Smooth muscle cell (in vitro differentiated cells): ENCODE results near the gene UNC5A. TPM values are rescaled to one million over a fixed set of nuclear protein-coding genes. Genes with fewer than 3 reads are reported as not detected.

ENCODE experiments used
- DNase-seq: peaks from one replicate; lab custom pipeline; 2025; ENCODE audit not compliant: unreplicated experiment; lab: John Stamatoyannopoulos, UW
- H2AFZ ChIP-seq: fragments of 200-600 bp; sonication (generic); 2 replicates; pipeline ENCODE4 v1.6.0; 2016; ENCODE audit warnings: antibody characterized with exemption, low read depth, mild to moderate bottlenecking
- H3F3A ChIP-seq: fragments of 200-600 bp; sonication (generic); 2 replicates; pipeline ENCODE4 v1.6.0; 2017; ENCODE audit warnings: antibody characterized with exemption, low read depth
- H3K27ac ChIP-seq: fragments of 200-600 bp; sonication (generic); 2 replicates; pipeline ENCODE4 v1.5.1; 2016; ENCODE audit warnings: low read depth, mild to moderate bottlenecking
- H3K27me3 ChIP-seq: fragments of 200-600 bp; sonication (generic); 2 replicates; pipeline ENCODE4 v1.6.1; 2016; ENCODE audit warnings: low read depth, mild to moderate bottlenecking
- H3K36me3 ChIP-seq: fragments of 200-600 bp; sonication (generic); 2 replicates; pipeline ENCODE4 v1.5.1; 2016; ENCODE audit warnings: low read depth
- H3K4me1 ChIP-seq: fragments of 200-600 bp; sonication (generic); 2 replicates; pipeline ENCODE4 v1.5.1; 2016; ENCODE audit warnings: low read depth
- H3K4me2 ChIP-seq: fragments of 200-600 bp; sonication (generic); 2 replicates; pipeline ENCODE4 v1.6.0; 2016; ENCODE audit warnings: mild to moderate bottlenecking
- H3K4me3 ChIP-seq: fragments of 200-600 bp; sonication (generic); 2 replicates; pipeline ENCODE4 v1.5.1; 2016; ENCODE audit warnings: mild to moderate bottlenecking
- H3K79me2 ChIP-seq: fragments of 200-600 bp; sonication (generic); 2 replicates; pipeline ENCODE4 v1.6.0; 2016; ENCODE audit warnings: low read depth, mild to moderate bottlenecking
- H3K9ac ChIP-seq: fragments of 200-600 bp; sonication (generic); 2 replicates; pipeline ENCODE4 v1.6.0; 2016; ENCODE audit warnings: low read depth
- H3K9me3 ChIP-seq: fragments of 200-600 bp; sonication (generic); replicated peaks from 2 replicates; pipeline ENCODE4 v1.5.1; 2016; ENCODE audit warnings: low read depth
- H4K20me1 ChIP-seq: fragments of 200-600 bp; sonication (generic); 2 replicates; pipeline ENCODE4 v1.6.0; 2016; ENCODE audit warnings: low read depth
- WGBS: methylation state at CpG from one replicate; pipeline ENCODE4 v1.1.7; 2016; ENCODE audit warnings: low lambda C conversion rate; 5-methylcytosine and 5-hydroxymethylcytosine counted together
- polyA plus RNA-seq: library from polyadenylated mRNA; unstranded; fragments of >200 nt; fragmentation: Nextera tagmentation; extraction: Ambion mirVana; gene quantifications from 2 replicates; pipeline ENCODE4 v1.2.1, GENCODE V29; 2016
- total RNA-seq: library from RNA; depleted of rRNA; stranded (reverse); fragments of >200 nt; gene quantifications from 2 replicates; pipeline ENCODE4 v1.2.3, GENCODE V29; 2014
- TF ChIP-seq, protein P1 (sequence below): fragments of 200-600 bp; sonication (generic); IDR thresholded peaks from 2 replicates; pipeline ENCODE4 v1.5.1; 2017; ENCODE audit warnings: borderline replicate concordance, mild to moderate bottlenecking, antibody characterized with exemption; ENCODE audit not compliant: insufficient read depth, poor library complexity, severe bottlenecking

Gene UNC5A
- total and polyA plus RNA-seq, 2 experiments from 2014 or later = not detected

DNA sequence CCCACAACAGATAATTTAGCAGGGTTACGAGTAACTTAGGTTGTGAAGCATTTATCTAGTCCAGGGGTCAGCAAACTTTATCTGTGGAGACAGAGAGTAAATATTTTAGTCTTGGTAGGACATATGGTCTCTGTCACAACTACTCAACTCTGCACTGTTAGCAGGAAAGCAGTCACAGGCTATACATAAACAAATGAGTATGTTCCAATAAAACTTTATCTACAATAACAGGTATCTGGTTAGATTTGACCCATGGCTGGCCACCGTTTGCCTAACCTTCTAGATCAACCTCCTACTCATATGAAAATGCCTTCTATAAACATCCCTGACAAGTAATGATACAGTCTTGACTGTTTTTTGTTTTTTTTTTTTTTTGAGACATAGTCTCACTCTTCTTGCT, 101.8 kb downstream of the UNC5A start:
- Histone ChIP-seq H3K4me3 (no peak overlapping the region), H3K27ac (no peak overlapping the region), H3K4me1 (no peaks in the 10 kb centered on the region)

DNA sequence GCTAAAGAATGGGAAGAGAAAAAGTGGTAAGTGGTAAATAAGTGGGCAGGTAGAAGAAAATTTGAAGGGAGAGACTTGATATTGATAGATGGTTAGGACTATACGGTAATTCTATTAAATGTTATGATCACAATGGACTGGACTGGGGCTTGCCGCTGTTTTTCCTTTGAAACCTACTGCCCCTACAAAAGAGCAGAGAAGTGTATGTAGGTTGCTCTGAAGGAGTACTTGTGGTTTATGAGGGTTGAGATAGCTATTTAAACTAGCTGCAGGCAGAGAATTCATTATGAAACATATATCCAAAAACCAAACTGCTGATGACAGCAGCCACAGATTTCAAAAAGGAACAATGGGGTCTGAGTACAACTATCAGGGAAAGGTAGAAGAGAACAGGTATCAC, 105.5 kb downstream of the UNC5A start:
- Histone ChIP-seq H3K9me3 (no peaks in the 10 kb centered on the region), H3K79me2 (no peaks in the 10 kb centered on the region), H4K20me1 (peaks cover 94% of the 10 kb centered on the region), H3K4me2 (no peak overlapping the region), H3F3A (no peaks in the 10 kb centered on the region), H3K9ac (no peak overlapping the region), H3K4me3 (no peak overlapping the region), H3K27me3 (no peaks in the 10 kb centered on the region), H3K36me3 (no peaks in the 10 kb centered on the region), H3K27ac (no peak overlapping the region), H2AFZ (no peak overlapping the region), H3K4me1 (no peaks in the 10 kb centered on the region)
- TF ChIP-seq, protein P1, sequence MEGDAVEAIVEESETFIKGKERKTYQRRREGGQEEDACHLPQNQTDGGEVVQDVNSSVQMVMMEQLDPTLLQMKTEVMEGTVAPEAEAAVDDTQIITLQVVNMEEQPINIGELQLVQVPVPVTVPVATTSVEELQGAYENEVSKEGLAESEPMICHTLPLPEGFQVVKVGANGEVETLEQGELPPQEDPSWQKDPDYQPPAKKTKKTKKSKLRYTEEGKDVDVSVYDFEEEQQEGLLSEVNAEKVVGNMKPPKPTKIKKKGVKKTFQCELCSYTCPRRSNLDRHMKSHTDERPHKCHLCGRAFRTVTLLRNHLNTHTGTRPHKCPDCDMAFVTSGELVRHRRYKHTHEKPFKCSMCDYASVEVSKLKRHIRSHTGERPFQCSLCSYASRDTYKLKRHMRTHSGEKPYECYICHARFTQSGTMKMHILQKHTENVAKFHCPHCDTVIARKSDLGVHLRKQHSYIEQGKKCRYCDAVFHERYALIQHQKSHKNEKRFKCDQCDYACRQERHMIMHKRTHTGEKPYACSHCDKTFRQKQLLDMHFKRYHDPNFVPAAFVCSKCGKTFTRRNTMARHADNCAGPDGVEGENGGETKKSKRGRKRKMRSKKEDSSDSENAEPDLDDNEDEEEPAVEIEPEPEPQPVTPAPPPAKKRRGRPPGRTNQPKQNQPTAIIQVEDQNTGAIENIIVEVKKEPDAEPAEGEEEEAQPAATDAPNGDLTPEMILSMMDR = no peak
- no peak for DNase-seq
- 74% methylated on average over 2 of the region's 2 CpGs for WGBS

More for the DNA sequence above, 101.8 kb downstream of the UNC5A start:
- no peaks in the 10 kb centered on the region for H3F3A ChIP-seq
- H4K20me1 ChIP-seq = peaks cover 81% of the 10 kb centered on the region
- H3K4me2 ChIP-seq = no peak overlapping the region
- DNase-seq = no peak
- no peak overlapping the region for H2AFZ ChIP-seq
- no peaks in the 10 kb centered on the region for H3K79me2 ChIP-seq
- H3K9me3 ChIP-seq = no peaks in the 10 kb centered on the region
- H3K27me3 ChIP-seq = no peaks in the 10 kb centered on the region
- peaks cover 7% of the 10 kb centered on the region for H3K36me3 ChIP-seq
- WGBS = 21% methylated on average over 2 of the region's 2 CpGs
- TF ChIP-seq, protein P1 = no peak
- no peak overlapping the region for H3K9ac ChIP-seq

DNA sequence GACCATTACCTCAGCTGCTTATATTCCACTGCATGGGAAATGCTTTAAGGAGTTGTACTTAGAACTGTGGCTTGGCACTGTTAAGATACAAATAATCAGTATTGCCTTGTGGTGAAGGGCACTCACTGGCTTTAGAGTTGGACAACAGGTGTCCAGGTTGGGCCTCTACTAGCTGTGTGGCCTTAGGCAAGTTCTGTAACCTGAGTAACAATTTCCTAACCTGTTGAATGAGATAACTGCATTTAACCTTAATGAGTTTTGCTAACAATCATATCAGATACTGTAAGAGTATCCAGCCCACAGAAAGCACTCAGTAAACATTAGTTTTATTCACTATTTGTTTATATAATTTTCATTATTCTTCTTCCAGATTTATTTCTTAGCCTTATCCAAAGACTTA, 106.0 kb downstream of the UNC5A start:
- no peak overlapping the region for H3K4me2 ChIP-seq
- H3K79me2 ChIP-seq = no peaks in the 10 kb centered on the region
- no peak overlapping the region for H3K4me3 ChIP-seq
- H3F3A ChIP-seq = no peaks in the 10 kb centered on the region
- no peak overlapping the region for H3K9ac ChIP-seq
- H3K27me3 ChIP-seq = no peaks in the 10 kb centered on the region
- DNase-seq = no peak
- TF ChIP-seq, protein P1 = no peak
- H2AFZ ChIP-seq = no peak overlapping the region
- H3K4me1 ChIP-seq = peaks cover 2% of the 10 kb centered on the region
- no peaks in the 10 kb centered on the region for H3K36me3 ChIP-seq
- H4K20me1 ChIP-seq = peaks cover 95% of the 10 kb centered on the region
- no peak overlapping the region for H3K27ac ChIP-seq
- no peaks in the 10 kb centered on the region for H3K9me3 ChIP-seq

DNA sequence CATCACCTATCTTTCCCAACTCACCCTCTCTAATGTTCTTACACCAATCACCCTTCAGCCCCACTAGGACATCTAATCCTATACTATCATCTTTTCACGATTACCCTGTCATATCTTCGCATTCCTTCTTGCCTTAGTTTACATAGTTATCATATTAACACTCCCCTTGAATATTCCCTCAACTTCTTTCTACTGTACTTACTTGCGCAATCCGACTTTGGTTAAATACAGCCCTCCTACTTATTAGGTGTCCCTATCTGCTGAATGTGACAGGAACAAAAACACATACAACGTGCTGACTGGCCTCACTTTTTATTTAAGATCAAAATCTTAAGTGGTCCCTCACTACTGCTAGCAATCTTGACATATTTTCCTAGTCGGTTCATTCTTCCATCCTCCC, 108.3 kb downstream of the UNC5A start:
- 95% methylated on average over 6 of the region's 6 CpGs for WGBS
- H3K4me1 ChIP-seq = peaks cover 18% of the 10 kb centered on the region
- H3K27ac ChIP-seq = no peak overlapping the region
- no peak overlapping the region for H2AFZ ChIP-seq
- TF ChIP-seq, protein P1 = no peak
- no peaks in the 10 kb centered on the region for H3K79me2 ChIP-seq
- no peaks in the 10 kb centered on the region for H3K9me3 ChIP-seq
- H3F3A ChIP-seq = no peaks in the 10 kb centered on the region
- H3K27me3 ChIP-seq = no peaks in the 10 kb centered on the region
- H3K36me3 ChIP-seq = no peaks in the 10 kb centered on the region
- H3K9ac ChIP-seq = no peak overlapping the region
- H3K4me2 ChIP-seq = no peak overlapping the region
- H3K4me3 ChIP-seq = no peak overlapping the region
- H4K20me1 ChIP-seq = peaks cover 96% of the 10 kb centered on the region
- no peak for DNase-seq
